GM18508 (cell line): ENCODE data around the gene P2RY1.

Experiments
- ATAC-seq: cut with Tn5 transposase; IDR thresholded peaks from one replicate; pipeline ENCODE4 v1.9.1; 2021; ENCODE audit warnings: moderate number of reproducible peaks; ENCODE audit not compliant: insufficient read depth, unreplicated experiment

P2RY1 gene, protein sequence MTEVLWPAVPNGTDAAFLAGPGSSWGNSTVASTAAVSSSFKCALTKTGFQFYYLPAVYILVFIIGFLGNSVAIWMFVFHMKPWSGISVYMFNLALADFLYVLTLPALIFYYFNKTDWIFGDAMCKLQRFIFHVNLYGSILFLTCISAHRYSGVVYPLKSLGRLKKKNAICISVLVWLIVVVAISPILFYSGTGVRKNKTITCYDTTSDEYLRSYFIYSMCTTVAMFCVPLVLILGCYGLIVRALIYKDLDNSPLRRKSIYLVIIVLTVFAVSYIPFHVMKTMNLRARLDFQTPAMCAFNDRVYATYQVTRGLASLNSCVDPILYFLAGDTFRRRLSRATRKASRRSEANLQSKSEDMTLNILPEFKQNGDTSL

DNA sequence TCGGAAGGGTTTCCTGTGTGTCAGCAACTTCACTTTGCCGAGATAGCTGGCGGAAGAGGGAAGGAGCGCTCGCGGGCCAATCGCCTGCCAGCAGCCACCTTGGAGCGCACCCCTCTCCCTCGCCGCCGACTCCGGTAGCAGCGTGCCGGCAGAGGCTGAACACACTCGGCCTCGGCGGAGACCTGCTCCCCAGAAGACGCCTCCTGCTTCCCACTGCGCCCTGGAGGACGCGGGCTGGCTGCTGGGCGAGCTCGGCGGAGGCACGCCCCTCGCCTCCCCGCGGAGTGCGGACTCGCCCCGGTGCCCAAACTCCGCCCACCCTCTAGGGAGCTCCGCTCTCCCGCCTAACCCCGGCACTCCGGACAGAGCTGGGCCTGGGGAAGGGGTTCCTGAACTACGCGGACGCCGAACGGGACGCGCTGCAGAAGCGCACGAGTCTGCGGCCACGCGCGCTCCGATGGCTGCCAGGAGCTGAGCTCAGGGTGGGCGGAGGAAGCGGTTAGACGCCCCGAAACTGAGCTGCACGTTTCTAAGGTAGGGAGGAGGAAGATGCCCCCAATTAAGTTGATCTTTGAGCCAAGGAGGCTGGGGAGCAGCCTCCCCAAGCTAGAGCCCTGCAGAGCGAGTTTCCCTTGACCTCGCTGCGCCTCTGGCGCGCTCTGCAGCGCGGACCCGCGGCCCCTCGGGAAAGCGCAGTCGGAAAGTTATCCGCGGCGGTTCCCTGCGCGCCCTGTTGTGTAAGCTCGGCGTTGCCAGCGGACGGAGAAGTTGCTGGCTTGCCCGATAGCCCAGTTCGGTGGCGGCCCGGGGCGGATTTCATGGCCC lies at the start of gene P2RY1:
TSS of gene P2RY1 (plus strand) at position 356 of the 825 bp plus-strand sequence. CDS start 652 bp downstream, outside the sequence.
- peak; percentile 80 for ATAC-seq

DNA sequence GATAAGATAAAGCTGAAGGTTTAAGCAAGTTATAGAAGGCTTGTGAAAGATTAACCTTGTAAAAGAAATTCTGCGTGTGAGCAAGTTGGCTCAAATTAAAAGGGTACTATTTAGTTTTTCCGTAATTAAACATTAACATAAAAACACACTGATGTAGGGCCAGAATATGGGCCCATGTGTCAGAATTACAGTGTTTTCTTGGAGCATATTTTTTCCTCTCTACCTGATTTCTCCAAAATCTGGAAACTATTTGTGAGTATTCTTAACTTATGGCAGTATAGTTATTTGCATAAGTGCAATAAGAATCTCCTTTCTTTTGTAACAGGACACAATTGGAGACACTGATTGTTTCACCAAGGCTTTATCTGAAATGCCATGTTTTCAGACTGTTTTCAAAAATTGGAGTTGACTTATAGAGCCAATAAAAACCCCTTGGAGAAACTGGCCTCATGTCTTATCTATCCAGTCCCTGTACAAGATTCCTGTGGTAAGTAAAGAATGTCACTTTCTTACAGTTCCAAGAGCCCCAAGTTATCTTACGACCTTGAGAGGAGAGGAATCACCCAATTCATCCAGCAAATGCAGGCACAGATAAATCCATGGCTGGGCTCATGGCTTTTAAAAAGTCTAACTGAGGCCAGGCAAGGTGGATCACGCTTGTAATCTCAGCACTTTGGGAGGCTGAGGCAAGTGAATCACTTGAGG lies 47.8 kb upstream of the P2RY1 start:
- no peak for ATAC-seq

DNA sequence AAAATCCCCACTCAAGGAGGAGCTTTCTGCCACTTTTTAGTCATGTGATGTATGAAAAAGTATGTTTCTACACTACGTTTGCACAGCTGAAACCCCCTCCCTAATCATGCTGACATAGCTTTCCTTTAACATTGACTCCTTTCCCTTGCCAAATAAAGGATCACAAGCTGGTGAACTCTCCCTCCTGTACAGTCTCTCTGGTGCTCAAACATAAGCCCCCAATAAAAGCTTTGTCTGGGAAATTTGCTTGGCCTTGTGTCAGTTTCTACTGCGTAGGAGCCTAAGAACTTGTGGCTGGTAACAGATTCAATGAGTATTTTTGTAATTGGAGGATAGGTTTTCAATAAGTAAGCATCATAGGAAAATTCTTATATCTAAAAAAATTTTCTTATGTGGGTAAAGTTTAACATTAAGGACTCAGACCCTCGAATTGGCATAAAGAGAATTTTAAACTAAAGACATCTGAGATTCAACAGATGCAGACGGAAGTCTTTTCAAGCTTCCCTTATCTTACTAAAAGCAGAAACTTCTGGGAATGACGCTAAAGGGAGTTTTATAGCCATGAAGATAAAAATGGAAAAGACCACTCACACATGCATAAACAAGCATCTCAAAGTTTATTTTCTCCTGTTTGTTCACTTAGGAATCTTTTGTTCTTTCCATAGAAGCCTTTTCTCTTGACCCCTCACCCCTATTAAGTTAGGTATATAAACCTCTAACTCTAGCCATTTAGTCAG lies 44.1 kb upstream of the P2RY1 start:
- no peak for ATAC-seq

DNA sequence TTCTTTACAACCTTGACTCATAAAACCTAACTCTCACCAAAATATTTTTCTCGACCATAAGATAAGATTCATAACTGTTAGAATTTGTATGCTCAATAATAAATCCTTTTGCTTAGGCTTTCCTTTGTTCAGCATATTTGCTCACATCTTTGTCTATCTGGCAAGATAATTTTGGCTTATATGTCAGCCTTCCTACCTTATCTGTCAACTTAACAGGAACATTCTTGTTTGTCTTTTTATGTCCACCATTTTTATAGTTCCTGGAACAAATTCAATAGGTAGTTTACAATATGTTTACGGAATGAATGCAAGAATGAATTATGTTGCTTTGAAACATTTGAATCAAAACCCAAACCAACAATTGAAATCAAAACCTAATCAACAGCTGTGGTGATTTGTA lies 41.0 kb upstream of the P2RY1 start:
- ATAC-seq = no peak

DNA sequence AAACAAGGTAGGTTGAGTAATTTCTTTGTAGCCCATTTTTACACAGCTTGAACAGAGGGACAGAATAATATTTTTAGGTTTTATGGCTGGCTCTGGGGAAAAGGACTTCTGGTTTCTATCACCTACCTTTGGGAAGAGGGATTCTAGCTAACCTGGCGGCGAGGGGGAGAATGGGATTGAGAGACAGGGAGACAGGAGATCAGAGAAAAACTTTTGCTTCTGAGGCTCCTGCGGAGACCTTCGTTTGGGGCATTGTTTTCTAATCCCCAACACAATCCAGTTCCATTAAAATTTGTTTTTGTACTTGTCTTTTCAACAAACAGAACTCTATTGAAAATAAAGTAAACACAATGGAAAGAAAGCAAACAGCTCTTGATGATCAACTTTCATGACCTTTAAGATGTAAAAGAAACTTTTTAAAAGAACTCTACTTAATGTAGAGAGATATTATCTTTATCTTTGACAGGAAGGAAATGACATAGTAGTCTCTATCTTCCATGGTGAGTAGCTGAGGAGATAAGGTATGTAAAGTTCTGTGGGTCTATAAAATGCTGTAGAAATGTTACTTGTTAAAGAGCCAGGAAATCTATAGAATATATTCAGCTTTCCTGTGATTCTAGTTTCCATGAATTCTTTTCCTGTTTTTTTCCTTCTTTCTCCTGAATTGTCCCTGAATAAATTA lies 37.0 kb upstream of the P2RY1 start:
- no peak for ATAC-seq

DNA sequence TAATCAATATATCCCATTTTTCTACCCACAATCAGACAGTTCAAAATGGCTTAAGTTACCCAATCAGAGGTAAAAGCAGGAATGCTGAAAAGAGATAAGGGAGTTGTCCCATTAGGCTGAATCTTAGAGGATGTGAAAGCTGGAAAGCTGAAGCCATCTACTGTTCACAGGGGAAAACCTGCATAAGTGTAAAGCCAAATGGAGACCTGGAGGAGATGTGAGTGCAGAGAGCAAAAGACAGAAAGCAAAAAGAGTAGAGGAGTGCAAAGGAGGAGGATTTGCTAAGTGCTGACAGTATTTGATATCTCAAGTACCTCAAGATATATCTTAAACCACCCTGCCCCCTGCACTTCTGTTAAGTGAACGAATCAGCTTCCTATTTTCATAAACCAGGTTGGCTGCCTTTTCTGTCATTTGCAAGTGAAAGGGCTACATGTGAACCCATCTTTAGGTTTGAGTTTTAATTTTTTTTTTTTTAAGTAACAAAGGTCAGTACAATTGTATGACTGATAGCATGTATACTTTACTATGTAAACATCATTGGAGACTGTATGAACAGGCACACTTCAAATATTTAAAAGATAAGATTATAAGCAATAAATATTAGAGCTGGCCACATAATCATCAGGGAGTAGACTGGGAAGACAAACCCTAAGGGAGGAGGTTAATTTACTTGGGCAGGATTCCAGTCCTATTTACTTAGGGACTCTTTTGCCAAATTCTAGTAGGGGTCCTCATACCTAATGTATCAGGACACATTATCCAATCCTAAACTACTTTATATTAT lies 22.8 kb upstream of the P2RY1 start:
- no peak for ATAC-seq

DNA sequence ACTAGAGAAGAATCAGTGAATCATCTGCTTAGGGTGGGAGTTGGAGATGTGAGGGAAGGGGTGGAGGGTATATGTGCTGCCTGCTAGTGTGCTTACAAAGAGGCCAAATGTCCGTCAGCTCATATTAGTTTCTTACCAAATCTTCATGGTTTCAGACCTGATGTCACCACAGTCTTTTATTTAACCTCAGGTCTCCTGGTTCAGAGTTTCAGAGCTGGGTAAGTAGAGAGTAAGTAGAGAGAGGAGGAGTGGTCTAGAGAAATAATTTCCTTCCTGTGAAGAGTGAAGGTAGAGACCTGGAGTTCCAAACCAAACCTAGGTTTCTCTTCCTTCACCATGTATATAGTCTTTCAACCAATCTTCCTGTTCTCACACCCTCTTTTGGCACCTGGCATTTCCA lies 17.5 kb upstream of the P2RY1 start:
- ATAC-seq = no peak

DNA sequence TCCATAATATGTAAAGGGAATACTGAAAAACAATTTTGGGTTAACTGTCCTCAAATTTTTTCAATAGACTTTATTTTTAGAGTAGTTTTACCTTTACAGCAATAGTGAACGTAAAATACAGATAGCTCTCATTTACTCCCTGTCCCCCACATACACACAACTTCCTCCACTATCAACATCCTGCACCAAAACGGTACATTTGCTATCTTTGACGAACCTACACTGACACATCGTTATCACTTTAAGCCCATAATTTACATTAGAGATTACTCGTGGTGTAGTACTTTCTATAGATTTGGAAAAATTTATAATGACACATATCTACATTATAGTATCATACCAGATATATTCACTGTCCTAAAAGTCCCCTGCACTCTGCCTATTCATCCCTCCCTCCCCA lies 16.9 kb upstream of the P2RY1 start:
- ATAC-seq = no peak

DNA sequence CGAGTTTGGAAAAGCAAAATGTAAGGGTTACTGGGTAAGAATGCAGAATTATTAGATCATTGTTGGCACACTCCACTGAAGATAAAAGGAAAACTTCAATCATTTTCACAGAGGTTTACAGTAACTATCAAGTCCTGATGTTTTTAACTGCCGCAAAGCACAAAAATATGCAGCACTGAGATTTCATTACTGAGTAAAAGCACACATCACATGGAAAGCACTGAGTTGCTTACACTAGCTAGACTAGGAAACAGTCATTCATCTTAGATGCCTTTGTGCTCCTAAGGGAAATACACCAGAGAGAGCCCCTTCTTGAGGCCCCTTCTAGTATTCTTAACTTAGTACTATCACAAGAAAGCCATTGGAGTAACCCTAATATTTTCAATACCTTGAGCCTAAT lies 11.8 kb upstream of the P2RY1 start:
- ATAC-seq = no peak

DNA sequence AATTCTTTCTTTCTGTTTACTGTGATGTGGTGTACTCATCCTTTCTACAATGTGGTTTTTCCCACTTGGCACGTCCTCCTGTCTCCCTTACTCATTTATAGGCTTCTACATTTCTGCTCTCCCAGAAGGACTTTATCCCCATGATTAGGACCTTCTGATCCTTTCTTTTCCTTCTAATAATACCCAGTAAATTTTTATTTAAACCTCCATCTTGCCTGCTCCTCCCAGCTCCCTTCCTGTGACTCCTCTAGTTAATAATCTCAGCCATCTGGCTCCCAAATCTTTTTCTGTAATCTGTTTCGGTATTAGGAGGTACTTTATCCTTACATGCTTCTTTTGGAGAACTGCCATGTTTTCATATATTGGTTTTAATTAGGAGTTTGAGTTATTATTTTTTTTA lies 11.2 kb upstream of the P2RY1 start:
- no peak for ATAC-seq

DNA sequence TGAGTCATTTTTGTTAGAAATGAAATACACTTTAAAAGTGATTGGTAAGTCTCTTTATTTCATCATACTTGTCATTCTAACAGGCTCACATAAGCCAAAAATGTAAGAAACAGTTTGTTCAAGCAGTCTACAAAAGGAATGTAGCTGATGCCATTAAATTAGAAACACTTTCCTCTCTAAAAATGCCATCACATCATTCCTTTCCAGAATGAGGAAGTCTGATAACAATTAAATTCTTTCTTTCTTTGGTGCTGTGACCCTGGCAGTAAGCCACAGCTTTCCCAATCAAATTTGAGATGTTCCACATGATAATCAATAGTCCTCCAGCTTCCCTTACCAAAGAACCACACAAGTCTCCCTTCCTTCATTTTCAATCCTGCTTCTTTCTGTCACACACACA lies 9.4 kb upstream of the P2RY1 start:
- no peak for ATAC-seq

DNA sequence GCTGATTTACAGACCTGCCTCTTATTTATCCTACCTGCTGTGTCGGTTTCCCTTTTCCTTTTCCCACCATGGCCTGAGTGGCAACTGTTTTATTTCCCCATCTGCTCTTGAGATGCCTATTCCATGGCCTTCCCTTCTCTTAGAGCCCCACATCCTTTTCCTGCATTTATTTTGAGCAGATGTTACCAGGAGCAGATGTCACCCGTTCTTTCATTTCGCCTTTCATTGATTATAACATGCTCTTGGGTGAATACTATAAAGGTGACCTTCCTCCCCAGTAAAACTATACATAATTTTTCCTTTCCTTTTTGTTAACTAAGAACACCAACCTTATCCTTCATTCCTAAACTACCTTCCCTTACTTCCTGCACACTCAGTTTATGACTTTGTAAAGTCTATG lies 8.5 kb upstream of the P2RY1 start:
- ATAC-seq = no peak

DNA sequence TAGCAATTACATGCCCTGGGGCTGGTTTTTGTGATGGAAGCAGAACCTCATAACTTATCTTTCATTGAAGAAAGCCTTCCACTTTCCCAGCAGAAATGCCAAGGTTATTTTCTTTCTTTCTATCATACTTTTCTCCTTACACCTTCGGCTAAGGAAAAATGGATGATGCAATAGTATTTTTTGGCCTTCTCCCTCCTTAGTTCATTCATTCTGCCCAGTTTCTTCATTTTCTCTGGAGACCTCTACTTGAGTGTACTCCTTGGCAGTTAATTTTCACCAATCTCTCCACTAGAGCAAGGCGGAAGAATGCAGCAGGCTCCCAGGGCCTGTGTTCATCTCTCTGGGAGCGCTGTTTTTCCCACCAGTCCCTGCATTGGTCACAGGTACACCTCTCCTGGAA lies 7.6 kb upstream of the P2RY1 start:
- ATAC-seq = no peak

DNA sequence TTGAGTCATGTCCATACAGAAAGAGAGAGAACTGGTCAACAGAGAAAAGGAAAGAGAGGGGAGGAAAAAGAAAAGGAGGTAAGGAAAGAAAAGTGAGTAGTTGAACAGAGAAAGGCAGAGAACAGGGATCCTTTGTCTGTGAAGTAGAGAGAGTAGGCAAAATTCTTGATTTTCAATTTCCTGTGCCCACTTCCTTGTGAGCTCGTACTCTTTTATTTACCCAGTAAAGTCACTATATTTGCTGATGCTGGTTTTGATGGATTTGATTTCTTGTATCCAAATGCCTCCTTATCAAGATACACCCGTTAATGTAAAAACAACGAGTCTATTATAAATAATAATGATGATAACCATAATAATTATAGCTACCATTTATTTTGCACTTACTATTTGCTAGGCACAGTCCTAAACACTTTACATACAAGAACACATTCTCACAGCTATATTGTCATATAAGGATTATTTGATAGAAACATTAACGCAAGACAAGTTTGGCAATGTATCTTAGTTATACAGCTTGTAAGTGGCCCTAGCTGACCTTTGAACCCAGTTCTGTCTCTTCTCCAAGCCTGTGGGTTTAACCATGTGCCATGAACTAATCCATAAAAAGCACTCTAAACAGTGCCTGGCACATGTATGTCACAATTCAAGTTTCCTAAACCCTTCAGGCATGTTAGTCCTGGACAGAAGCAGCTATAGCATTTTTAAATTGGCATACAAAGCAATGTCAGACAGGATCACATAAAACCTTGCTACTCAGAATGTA lies 6.7 kb upstream of the P2RY1 start:
- ATAC-seq = no peak

DNA sequence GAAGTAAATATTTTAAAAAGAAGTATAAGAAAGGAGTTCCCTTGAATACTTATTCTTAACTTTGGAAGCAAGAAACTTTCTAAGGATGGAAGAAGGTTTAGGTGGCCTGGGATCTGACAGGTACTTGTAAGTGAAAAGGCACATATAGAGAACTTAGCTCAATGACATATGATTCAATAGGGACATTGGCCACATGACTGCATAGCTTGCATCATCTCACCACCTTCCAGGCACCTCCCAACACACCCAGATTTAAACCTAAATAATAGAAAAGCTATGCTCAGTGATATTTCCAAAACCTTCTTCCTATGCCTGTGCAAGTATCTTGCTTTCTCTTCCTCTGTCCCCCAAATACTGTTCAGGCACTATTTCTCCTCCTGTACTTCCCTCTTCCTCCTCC lies 4.7 kb upstream of the P2RY1 start:
- ATAC-seq = no peak

DNA sequence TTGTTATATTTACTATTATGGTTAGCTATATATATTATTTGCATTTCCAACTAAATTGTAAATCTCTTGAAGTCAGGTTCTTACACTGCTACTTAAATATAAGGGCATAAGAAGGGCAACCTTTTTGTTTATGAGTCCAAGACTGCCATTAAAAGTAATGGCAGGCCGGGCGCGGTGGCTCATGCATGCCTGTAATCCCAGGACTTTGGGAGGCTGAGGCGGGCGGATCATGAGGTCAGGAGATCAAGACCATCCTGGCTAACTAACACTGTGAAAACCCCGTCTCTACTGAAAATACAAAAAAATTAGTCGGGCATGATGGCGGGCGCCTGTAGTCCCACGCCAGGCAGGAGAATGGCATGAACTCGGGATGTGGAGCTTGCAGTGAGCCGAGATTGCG lies 2.9 kb upstream of the P2RY1 start:
- no peak for ATAC-seq

DNA sequence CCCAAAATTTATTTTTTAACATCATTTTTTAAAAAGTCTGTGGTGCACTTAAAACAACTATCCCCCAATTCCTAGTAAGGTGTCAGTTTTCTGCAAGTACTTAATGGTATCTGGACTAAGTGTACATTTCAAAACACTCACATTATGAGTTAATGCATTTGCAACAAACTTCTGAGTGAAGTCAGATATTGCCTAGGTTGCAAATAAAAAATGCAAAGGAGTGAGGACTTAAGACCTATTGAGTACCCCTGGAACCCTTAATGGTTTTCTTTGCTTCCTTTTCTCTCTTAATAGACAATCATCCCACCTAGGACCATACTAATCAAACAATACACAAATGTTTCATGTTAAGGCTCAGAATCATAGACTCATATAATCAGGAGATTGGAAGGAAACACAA lies 1.8 kb upstream of the P2RY1 start:
- no peak for ATAC-seq

DNA sequence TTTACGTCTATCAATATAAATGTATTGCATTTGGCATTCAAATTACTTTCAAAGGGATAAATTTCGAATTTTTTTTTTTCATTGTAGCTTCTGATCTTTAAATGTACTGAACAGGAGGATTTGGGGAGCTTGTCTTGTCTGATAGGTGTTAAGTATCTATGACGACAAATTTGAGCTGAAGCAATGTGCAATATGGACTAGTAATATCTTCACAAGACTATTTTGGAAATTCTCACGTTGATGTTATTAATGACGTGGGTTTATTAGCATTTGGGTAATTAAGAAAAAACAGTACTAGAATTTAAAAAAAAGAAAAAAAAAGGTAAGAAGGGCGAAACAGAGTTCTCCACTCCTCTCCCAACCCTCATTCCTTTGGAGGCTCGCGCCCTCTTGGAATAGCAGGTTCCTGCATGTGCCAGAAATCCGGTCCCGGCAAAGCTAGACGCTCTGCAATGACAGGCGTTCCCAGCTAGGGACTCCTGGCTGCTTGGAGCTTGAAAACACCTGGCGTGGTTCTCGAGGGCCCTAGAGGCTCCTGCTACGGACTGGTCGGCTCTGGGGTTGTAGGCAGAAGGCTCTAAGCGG lies 648 bp upstream of the P2RY1 start:
- no peak for ATAC-seq
